HepG2 (cell line): ENCODE measurements around the gene CLDN7. TPM values are rescaled to one million over a fixed set of nuclear protein-coding genes. Genes with fewer than 3 reads are reported as not detected.

Experiments
- CCAR2 ChIP-seq: fragments of 200-400 bp; formaldehyde crosslinking; optimal IDR thresholded peaks from 2 replicates; pipeline ENCODE3; 2018; ENCODE audit warnings: low read depth, mild to moderate bottlenecking, low read length, moderate library complexity
- FOSL2 ChIP-seq: sonication (generic); formaldehyde crosslinking; IDR thresholded peaks from 2 replicates; pipeline ENCODE4 v1.4.0; 2020; ENCODE audit warnings: missing genetic modification reagents
- IKZF4 ChIP-seq: sonication (generic); formaldehyde crosslinking; IDR thresholded peaks from 2 replicates; pipeline ENCODE4 v1.5.1; 2020; ENCODE audit warnings: borderline replicate concordance, mild to moderate bottlenecking, low read depth, missing genetic modification reagents; ENCODE audit errors: not compliant biosample characterization
- MAFG ChIP-seq: sonication (generic); formaldehyde crosslinking; IDR thresholded peaks from 2 replicates; pipeline ENCODE4 v1.5.1; 2020; ENCODE audit warnings: mild to moderate bottlenecking, missing genetic modification reagents
- MAZ ChIP-seq, 2 experiments: sonication (generic) in 1 of 2; formaldehyde crosslinking in 1 of 2; IDR thresholded peaks; 2 replicates each; pipeline versions ENCODE4 v1.5.0 to v1.6.1; 2012 to 2020; ENCODE audit warnings: low read depth in 2 of 2, mild to moderate bottlenecking in 2 of 2, borderline replicate concordance in 1 of 2, improper control_type of control experiment in 1 of 2, low read length in 1 of 2, missing genetic modification reagents in 1 of 2, moderate library complexity in 1 of 2
- PHF5A ChIP-seq: IDR thresholded peaks from one replicate; pipeline ENCODE4 v1.6.1; 2018; ENCODE audit warnings: low read depth, missing genetic modification reagents; ENCODE audit not compliant: unreplicated experiment
- SP5 ChIP-seq: IDR thresholded peaks from 2 replicates; pipeline ENCODE4 v1.6.1; 2016; ENCODE audit warnings: low read depth, borderline replicate concordance
- ZKSCAN8 ChIP-seq: IDR thresholded peaks from 2 replicates; pipeline ENCODE4 v1.6.1; 2016; ENCODE audit warnings: borderline replicate concordance, missing genetic modification reagents, missing compliant biosample characterization
- ZMYM4 ChIP-seq: sonication (generic); formaldehyde crosslinking; IDR thresholded peaks from 2 replicates; pipeline ENCODE4 v1.8.1; 2023; ENCODE audit warnings: mild to moderate bottlenecking, missing genetic modification reagents
- ZNF124 ChIP-seq: sonication (generic); formaldehyde crosslinking; IDR thresholded peaks from 2 replicates; pipeline ENCODE4 v1.4.0; 2020; ENCODE audit warnings: missing genetic modification reagents
- ZNF230 ChIP-seq: sonication (generic); formaldehyde crosslinking; IDR thresholded peaks from 2 replicates; pipeline ENCODE4 v1.4.0; 2020; ENCODE audit warnings: mild to moderate bottlenecking, missing genetic modification reagents
- ZNF251 ChIP-seq: sonication (generic); formaldehyde crosslinking; IDR thresholded peaks from 2 replicates; pipeline ENCODE4 v1.9.0; 2021; ENCODE audit warnings: mild to moderate bottlenecking, missing genetic modification reagents
- ZNF383 ChIP-seq: sonication (generic); formaldehyde crosslinking; IDR thresholded peaks from 2 replicates; pipeline ENCODE4 v1.4.0; 2020; ENCODE audit warnings: missing genetic modification reagents, mild to moderate bottlenecking, borderline replicate concordance
- ZNF460 ChIP-seq: sonication (generic); formaldehyde crosslinking; IDR thresholded peaks from 2 replicates; pipeline ENCODE4 v1.5.1; 2020; ENCODE audit warnings: missing genetic modification reagents, mild to moderate bottlenecking, borderline replicate concordance
- ZNF547 ChIP-seq: sonication (generic); formaldehyde crosslinking; IDR thresholded peaks from 2 replicates; pipeline ENCODE4 v1.5.1; 2020; ENCODE audit warnings: mild to moderate bottlenecking, missing genetic modification reagents
- ZNF563 ChIP-seq: sonication (generic); formaldehyde crosslinking; IDR thresholded peaks from 2 replicates; pipeline ENCODE4 v1.8.0; 2022; ENCODE audit warnings: mild to moderate bottlenecking, moderate library complexity, missing genetic modification reagents
- ZNF792 ChIP-seq: IDR thresholded peaks from 2 replicates; pipeline ENCODE4 v1.6.1; 2016
- polyA plus RNA-seq, 8 experiments: library from polyadenylated mRNA; depleted of rRNA in 3 of 8; stranded (reverse) in 7 of 8; unstranded in 1 of 8; fragments of >200 nt; fragmentation: Illumina TruSeq in 4 of 8; extraction: Trizol in 4 of 8; gene quantifications; 2 replicates each; pipeline versions ENCODE4 v1.2.1 to v1.2.3, GENCODE V29; 2011 to 2016; ENCODE audit warnings: low read depth in 4 of 8, missing spikeins in 1 of 8, mixed read lengths in 1 of 8; ENCODE audit not compliant: insufficient read depth in 1 of 8
- total RNA-seq, 5 experiments: library from RNA; depleted of rRNA; stranded (reverse); fragments of >200 nt; fragmentation: Illumina TruSeq; extraction: Trizol; gene quantifications; 2 replicates each; pipeline ENCODE4 v1.2.3, GENCODE V29; 2016; ENCODE audit warnings: low read depth in 1 of 5
- TF ChIP-seq, protein P1 (sequence below): sonication (generic); formaldehyde crosslinking; IDR thresholded peaks from 2 replicates; pipeline ENCODE4 v1.5.1; 2020; ENCODE audit warnings: mild to moderate bottlenecking, missing genetic modification reagents, moderate library complexity
- TF ChIP-seq, protein P2 (sequence below): sonication (generic); formaldehyde crosslinking; IDR thresholded peaks from 2 replicates; pipeline ENCODE4 v1.8.0; 2022; ENCODE audit warnings: mild to moderate bottlenecking, missing genetic modification reagents, borderline replicate concordance
- TF ChIP-seq, protein P3 (sequence below): IDR thresholded peaks from 2 replicates; pipeline ENCODE4 v1.6.1; 2016; ENCODE audit warnings: low read depth, borderline replicate concordance
- TF ChIP-seq, protein P4 (sequence below): sonication (generic); formaldehyde crosslinking; IDR thresholded peaks from 2 replicates; pipeline ENCODE4 v1.4.0; 2020; ENCODE audit warnings: missing genetic modification reagents, borderline replicate concordance

Gene CLDN7
- total and polyA plus RNA-seq, 2 of the 13 experiments (the other 11 are each of a cell fraction or from before 2014, with no cell fraction given): not detected

DNA sequence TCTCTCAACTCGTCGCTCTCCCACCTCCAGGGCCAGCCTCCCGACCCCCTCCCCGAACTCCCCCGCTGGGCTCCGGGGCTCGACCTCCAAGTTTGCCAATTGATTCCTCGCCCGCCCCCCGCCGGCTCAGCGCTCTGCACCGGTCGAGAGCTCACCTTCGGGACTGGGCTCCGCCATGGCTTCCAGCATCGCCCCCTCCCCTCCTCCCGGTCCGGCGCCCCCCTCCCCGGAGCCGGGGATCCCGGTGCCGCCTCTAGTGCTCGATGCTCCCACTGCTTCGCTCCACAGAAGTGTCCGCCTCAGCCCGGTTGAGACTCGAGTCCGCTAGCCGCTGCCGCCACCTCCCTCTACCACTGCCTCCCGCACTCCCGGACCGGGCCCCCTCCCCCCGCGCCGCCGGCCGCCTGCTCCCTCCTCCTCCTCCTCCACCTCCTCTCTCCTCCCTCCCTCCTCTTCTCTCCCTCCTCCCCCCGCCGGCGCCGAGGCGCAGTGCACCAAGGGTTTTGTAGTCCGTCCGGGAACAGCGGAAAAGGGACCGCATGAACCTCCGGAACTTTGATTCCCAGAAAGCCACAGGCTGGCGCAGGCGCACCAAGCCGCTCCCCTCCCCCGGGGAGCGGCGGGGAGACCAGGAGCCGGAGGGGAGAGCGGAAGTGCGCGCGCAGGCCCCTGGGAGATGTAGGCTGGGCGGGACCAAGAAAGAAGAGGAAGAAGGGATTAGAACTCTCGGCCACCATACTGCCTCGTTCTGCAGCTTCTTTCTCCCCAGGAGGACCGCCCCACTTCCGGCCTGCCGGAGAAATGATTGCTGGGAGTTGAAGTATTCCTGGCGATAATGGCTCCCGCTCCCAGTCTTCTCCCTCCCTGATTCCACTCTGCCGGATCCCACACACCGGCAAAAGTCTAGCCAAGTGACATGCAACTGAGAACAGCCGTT is 22.9 kb downstream of the CLDN7 start, which contains the start of gene PHF23 (continued):
- TF ChIP-seq, protein P1, sequence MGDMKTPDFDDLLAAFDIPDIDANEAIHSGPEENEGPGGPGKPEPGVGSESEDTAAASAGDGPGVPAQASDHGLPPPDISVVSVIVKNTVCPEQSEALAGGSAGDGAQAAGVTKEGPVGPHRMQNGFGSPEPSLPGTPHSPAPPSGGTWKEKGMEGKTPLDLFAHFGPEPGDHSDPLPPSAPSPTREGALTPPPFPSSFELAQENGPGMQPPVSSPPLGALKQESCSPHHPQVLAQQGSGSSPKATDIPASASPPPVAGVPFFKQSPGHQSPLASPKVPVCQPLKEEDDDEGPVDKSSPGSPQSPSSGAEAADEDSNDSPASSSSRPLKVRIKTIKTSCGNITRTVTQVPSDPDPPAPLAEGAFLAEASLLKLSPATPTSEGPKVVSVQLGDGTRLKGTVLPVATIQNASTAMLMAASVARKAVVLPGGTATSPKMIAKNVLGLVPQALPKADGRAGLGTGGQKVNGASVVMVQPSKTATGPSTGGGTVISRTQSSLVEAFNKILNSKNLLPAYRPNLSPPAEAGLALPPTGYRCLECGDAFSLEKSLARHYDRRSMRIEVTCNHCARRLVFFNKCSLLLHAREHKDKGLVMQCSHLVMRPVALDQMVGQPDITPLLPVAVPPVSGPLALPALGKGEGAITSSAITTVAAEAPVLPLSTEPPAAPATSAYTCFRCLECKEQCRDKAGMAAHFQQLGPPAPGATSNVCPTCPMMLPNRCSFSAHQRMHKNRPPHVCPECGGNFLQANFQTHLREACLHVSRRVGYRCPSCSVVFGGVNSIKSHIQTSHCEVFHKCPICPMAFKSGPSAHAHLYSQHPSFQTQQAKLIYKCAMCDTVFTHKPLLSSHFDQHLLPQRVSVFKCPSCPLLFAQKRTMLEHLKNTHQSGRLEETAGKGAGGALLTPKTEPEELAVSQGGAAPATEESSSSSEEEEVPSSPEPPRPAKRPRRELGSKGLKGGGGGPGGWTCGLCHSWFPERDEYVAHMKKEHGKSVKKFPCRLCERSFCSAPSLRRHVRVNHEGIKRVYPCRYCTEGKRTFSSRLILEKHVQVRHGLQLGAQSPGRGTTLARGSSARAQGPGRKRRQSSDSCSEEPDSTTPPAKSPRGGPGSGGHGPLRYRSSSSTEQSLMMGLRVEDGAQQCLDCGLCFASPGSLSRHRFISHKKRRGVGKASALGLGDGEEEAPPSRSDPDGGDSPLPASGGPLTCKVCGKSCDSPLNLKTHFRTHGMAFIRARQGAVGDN (CRISPR knock-in tag): peak; percentile 75
- TF ChIP-seq PHF5A (CRISPR knock-in tag): peak; percentile 77
- no peak for TF ChIP-seq ZNF460 (CRISPR knock-in tag)
- TF ChIP-seq ZNF383: no peak
- TF ChIP-seq ZNF251 (CRISPR knock-in tag): no peak
- TF ChIP-seq FOSL2: peak; percentile 21; the same call in 1 of the 2 replicates
- TF ChIP-seq, protein P2, sequence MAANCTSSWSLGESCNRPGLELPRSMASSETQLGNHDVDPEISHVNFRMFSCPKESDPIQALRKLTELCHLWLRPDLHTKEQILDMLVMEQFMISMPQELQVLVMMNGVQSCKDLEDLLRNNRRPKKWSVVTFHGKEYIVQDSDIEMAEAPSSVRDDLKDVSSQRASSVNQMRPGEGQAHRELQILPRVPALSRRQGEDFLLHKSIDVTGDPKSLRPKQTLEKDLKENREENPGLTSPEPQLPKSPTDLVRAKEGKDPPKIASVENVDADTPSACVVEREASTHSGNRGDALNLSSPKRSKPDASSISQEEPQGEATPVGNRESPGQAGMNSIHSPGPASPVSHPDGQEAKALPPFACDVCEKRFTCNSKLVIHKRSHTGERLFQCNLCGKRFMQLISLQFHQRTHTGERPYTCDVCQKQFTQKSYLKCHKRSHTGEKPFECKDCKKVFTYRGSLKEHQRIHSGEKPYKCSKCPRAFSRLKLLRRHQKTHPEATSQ: peak; percentile 72; the same call in 1 of the 2 replicates
- TF ChIP-seq, protein P3, sequence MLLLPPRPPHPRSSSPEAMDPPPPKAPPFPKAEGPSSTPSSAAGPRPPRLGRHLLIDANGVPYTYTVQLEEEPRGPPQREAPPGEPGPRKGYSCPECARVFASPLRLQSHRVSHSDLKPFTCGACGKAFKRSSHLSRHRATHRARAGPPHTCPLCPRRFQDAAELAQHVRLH (CRISPR knock-in tag): peak; percentile 76; the same call in 1 of the 2 replicates
- TF ChIP-seq ZNF792 (CRISPR knock-in tag): no peak
- TF ChIP-seq MAFG: no peak
- peak; percentile 48; the same call in 1 of the 2 replicates for TF ChIP-seq ZMYM4 (CRISPR knock-in tag)
- TF ChIP-seq ZNF230 (CRISPR knock-in tag): peak; percentile 89; the same call in 1 of the 2 replicates
- TF ChIP-seq, protein P4, sequence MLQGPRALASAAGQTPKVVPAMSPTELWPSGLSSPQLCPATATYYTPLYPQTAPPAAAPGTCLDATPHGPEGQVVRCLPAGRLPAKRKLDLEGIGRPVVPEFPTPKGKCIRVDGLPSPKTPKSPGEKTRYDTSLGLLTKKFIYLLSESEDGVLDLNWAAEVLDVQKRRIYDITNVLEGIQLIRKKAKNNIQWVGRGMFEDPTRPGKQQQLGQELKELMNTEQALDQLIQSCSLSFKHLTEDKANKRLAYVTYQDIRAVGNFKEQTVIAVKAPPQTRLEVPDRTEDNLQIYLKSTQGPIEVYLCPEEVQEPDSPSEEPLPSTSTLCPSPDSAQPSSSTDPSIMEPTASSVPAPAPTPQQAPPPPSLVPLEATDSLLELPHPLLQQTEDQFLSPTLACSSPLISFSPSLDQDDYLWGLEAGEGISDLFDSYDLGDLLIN (CRISPR knock-in tag): 0 out of 2 replicates have a peak, but pooled peaks have one; percentile 46
- TF ChIP-seq ZNF563 (CRISPR knock-in tag): peak; percentile 54; the same call in 1 of the 2 replicates
- TF ChIP-seq CCAR2: no peak
- peak; percentile 95 for TF ChIP-seq ZNF124 (CRISPR knock-in tag)
- 0 out of 2 replicates have a peak, but pooled peaks have one; percentile 63 for TF ChIP-seq ZKSCAN8 (CRISPR knock-in tag)
- peak; percentile 74 for TF ChIP-seq ZNF547
- peak; percentile 21 for TF ChIP-seq IKZF4 (CRISPR knock-in tag)
- 0 out of 2 replicates have a peak, but pooled peaks have one; percentile 32 for TF ChIP-seq SP5 (CRISPR knock-in tag)
- peak; percentile 99 for TF ChIP-seq MAZ (IDR thresholded peaks at IDR 0.05; ENCODE audit: borderline replicate concordance, low read depth, low read length)
- TF ChIP-seq MAZ (CRISPR knock-in tag; IDR thresholded peaks at IDR 0.05; ENCODE audit: low read depth): peak; percentile 99
